PFSK-1 (cell line): ENCODE data around the gene OR2D3.

Source experiments
- POLR2AphosphoS5 ChIP-seq: IDR thresholded peaks from 2 replicates; pipeline ENCODE4 v1.6.1; 2012; ENCODE audit warnings: low read depth, mild to moderate bottlenecking, control low read depth, low read length, moderate library complexity
- TAF1 ChIP-seq: IDR thresholded peaks from 2 replicates; pipeline ENCODE4 v1.6.1; 2012; ENCODE audit warnings: low read length, control low read depth, borderline replicate concordance; ENCODE audit not compliant: insufficient read depth

- no peak for TF ChIP-seq TAF1
- no peak for TF ChIP-seq POLR2AphosphoS5
Measured at GRCh38 chr11:6882751-6883150, 38.1 kb upstream of the OR2D3 start.
